NOMO-1 treated with DMSO at 0.1 percent for 48 hours (cell line): ENCODE data around the gene RBP3.

Experiments
- DNase-seq: peaks from one replicate; lab custom pipeline; 2025; ENCODE audit not compliant: unreplicated experiment; lab: John Stamatoyannopoulos, UW

The RBP3 gene

DNA sequence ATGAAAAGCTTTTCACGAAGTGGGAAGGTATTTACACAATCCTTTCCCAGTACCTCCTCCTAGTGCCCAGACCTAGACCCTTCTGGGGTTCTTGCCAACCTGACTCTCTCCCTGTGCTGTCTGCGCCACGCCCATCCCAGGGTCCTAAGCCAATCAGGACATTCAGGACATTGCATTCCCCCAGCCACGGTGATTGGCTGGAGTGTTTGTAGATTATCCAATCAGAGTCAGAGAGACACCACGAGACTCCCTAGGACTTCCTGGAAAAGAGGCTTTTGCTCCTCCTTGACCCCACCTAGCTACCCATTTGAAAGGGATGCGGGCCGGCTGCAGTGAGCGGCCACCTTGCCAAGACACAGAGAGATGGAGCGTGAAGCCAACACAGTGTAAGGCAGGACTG is 29.5 kb upstream of the RBP3 start:
- no peak for DNase-seq

DNA sequence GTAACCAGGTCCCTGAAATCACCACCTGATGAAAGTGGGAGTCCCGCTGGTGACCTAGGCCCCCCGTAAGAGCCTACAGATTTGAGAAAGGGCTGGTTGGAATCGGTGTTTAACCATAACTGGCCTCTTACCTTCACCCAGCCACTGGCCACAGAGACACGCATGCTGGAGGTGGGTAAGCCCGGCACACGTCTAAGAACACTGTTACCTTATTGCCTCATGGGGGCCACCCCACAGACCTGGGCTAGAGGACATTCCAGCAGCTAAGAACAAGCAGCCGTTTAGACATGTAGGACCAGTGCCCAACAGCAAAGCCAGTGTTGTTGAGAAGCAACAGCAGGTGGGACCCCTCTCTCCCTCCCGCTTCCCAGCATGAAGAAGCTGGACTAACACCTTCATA is 28.4 kb upstream of the RBP3 start:
- no peak for DNase-seq

DNA sequence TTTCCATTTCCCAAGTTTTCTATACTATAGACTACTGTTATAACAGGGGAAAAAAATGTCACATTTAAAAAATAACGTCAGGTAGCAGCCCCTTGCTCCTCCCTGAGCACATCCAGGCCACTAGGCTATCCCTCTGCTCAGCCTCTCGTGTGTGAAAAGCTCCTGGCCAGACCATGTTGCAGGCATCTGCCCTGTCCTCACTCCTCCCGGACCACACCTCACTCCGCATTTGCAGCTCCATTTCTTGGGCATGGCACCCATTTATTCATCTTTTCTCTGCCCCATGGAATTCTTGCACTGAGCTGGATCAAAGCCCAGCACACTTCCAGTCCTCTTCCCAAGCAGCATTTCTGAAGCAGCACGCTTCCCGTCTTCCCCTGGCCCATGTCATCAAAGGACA is 27.4 kb upstream of the RBP3 start:
- DNase-seq = no peak

DNA sequence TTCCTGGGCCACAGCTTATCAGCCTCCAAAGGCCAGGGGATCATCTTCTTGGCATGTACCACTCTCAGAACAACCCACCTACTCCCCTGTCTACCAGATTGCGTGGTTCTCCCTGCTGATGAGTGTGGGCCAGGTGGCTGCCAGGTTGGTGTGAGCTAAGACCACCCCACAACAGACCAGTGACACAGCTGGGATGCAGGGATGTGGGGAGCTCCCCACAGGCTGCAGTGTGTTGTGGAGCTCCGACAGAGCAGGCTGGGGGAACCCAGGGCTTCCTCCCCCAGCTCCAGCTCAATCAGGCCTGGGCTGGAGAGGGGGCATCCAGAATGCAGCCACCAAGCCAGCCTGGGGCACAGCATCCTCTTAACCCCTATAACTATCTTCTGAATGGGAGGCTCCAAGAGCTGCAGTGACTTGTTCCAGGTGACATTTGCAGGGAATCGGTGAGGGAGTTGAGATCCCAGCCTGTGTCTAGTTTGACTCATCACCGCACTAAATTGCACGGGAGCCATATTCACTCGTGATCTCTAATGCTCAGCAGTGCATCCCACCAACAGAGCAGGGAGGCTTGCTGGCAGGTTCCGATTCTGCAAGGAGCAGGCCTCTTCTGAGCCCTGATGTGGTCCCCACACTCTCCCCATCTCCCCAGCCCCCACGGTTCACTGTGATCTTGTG is 26.5 kb upstream of the RBP3 start:
- DNase-seq = no peak

DNA sequence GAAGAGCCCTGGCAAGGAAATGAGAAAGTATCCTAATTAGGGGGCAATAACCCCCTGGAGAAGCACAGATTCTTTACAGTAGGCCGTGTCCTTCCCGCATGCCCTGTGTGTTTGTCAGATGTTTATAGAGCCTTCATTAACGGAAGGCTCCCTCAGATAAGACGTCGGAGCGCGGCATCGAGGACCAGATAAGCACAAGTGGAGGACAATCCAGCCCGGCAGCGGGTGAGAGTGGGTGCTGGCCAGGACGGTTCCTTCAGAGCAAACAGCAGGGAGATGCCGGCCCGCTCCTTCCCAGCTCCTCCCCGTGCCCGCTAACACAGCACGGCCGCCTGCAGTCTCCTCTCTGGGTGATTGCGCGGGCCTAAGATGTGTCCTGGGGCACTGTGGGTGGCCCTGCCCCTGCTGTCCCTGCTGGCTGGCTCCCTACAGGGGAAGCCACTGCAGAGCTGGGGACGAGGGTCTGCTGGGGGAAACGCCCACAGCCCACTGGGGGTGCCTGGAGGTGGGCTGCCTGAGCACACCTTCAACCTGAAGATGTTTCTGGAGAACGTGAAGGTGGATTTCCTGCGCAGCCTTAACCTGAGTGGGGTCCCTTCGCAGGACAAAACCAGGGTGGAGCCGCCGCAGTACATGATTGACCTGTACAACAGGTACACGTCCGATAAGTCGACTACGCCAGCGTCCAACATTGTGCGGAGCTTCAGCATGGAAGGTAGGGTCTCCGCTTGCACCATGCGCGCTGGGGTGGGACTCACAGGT is 25.7 kb upstream of the RBP3 start, which contains the start of gene GDF2:
GDF2 (plus strand) TSS at position 155 of the 762 bp plus-strand sequence; CDS start at position 370, 215 bp downstream.
- no peak for DNase-seq

DNA sequence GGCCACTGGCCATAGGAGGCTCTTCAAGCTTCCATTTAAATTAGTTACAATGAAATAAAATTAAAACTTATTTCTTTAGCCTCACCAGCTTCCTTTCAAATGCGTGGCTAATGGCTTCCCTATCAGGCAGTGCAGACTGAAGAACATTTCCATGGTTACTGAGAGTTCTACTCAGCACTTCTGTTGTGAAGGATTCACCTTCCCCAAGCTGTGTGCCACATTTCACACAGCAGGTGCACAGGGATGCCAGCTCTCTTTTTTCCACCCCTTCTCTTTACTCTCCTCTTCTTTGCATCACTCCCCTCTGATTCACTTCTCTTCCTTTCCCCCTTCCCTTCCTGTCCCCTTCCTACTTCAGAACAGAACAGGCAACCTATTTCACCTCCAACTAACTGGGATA is 25.1 kb upstream of the RBP3 start:
- no peak for DNase-seq

DNA sequence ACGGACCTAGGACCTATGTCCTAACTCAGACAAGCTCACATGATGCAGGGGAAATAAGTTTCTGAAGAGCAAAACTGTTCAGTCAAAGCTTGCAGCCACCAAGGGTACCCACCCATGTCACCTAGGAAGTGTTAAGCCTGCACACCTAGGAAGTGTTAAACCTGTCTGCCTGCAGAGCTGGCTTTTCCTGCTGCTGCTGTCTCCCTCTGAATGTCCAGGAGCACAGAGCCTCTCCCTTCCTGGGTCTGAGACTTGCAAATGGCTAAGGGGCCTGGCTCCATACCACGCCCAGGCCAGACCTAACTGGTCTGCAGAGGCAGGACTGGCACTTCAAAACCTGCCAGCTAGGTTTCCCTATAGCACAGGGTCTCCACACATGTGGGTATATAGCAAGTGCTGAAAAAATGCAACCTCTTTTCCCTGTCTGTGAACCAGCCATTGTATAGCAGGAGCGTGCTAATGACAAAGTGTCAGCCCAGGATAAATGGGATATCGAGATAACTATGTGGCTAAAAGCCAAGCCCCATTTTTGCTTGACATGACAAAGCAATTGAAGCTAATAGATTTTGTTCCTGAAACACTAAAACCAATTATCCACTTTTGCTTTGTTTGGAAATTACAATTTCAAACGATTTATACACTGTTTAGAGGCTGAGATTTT is 24.4 kb upstream of the RBP3 start:
- no peak for DNase-seq

DNA sequence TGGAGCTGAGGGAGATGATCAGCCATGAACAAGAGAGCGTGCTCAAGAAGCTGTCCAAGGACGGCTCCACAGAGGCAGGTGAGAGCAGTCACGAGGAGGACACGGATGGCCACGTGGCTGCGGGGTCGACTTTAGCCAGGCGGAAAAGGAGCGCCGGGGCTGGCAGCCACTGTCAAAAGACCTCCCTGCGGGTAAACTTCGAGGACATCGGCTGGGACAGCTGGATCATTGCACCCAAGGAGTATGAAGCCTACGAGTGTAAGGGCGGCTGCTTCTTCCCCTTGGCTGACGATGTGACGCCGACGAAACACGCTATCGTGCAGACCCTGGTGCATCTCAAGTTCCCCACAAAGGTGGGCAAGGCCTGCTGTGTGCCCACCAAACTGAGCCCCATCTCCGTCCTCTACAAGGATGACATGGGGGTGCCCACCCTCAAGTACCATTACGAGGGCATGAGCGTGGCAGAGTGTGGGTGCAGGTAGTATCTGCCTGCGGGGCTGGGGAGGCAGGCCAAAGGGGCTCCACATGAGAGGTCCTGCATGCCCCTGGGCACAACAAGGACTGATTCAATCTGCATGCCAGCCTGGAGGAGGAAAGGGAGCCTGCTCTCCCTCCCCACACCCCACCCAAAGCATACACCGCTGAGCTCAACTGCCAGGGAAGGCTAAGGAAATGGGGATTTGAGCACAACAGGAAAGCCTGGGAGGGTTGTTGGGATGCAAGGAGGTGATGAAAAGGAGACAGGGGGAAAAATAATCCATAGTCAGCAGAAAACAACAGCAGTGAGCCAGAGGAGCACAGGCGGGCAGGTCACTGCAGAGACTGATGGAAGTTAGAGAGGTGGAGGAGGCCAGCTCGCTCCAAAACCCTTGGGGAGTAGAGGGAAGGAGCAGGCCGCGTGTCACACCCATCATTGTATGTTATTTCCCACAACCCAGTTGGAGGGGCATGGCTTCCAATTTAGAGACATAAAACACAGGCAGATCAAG is 22.6 kb upstream of the RBP3 start:
- no peak for DNase-seq

DNA sequence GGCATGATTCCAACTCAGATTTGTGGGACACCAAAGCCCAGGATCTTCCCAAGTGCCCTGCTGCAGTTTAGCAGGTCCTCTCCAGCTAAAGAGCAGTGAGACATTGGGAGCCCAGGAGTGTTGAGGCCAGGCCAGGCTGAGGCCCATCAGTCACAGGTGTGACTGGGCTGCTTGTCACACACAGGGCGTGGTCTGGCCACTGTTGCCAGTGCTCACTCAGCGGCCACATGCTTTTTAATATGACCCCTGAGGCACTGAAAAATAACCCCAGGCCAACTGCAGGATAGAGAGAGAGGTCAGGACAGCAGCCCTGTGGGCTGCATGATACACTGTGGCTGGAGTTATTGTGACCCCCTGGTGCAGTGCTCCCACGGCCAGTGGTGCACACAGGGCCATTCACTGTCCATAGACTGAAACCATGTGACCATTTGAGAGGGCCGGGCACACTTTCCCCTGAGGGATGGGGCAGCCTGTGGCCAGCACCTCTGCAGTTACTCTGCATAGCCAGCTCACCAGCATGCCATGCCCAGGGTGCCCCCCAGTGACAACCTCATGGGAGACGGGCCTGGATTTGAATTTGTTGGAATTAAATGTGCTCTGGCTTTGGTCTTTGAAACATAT is 21.7 kb upstream of the RBP3 start:
- DNase-seq = no peak

DNA sequence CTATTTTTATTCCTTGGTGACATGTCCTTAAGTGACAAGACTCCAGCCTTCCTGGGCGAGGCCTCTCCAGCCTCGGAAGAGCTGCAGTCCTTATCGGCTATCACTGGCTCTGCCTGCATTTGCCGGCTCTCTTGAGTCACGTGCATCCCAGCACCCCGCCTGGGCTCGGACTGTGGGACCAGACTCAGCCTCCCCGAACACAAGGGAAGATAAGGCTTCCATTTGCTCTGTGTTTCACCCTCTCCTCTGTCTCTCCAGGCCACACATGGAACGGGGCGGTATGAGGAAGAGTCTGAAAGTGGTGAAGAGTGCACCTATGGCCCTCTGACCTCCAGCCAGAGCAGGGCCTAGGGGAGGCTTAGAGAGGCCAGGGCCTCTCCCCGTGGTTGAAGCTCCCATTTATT is 21.2 kb upstream of the RBP3 start:
- no peak for DNase-seq

DNA sequence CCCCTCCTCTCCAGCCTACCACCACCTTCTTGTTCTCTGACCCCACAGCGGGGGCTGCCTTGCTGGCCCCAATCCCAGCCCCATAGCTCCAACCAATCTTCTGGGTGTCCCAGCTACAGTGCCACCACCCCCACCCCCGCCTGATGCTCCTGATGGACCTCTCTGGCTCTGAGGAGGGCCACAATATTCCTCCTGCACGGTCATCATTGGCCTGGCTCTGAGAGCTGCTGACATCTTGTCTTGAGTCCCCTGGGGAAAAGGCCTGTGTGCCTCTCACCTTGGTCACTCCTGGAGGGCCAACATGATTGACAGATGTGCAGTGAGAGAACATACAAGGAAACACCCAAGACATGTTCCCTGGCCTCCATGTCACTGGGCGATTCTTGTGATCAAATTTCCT is 18.3 kb upstream of the RBP3 start:
- no peak for DNase-seq

DNA sequence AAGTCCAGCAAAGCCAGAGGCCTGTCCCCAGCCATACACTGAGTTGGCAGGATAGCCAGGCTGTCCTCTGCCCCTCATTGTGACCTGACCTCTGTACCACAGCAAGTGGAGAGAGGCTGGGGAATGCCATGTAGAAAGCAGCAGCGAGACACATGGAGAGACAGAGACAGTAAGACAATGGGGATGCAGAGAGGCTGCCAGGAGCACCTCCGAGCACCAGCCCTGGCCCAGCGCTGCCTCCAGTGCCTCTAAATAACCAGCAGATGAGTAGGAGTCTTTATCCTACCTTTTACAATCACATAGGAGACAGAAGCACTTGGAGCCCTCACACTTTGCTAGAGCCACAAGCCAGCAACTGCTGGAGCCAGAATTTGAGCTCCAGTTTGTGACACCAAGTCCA is 17.8 kb upstream of the RBP3 start:
- DNase-seq = no peak

DNA sequence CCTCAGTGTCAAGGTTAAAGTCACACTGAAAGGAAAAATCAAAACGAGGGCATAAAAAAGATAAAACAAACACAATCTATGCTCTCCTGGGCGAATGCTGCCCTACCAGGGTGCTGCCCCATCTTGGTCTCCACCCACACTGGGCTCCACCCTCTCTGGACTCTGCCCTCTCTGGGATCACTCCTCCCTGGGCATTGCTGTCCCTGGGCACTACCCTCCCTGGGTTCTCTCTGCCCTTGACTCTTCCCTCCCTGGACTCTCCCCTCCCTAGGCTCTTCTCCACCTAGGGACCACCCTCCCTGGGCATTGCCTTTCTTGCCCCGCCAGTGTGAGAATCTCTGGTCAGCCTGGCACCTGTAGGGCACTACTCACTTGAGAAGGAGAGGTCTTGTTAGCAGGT is 17.4 kb upstream of the RBP3 start:
- DNase-seq = no peak

DNA sequence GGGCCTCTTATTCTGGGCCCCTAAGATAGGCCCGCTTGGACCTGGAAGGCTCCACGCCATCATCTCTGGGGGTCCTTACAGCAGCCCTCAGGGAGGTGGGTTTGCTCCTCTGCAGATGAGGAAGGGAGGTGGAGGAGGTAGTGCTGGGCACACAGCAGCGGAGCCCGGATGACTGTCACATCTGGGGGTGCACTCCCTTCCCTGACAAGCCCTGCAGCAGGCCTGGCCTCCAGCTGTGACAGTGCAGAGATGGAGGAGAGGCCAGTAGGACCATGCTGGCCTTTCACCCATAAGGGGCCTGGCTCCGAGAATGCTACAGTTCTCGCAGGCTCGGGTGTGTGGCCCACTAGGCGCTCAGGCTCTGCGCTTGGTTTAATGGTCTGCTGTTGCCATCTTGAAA is 16.7 kb upstream of the RBP3 start:
- no peak for DNase-seq

DNA sequence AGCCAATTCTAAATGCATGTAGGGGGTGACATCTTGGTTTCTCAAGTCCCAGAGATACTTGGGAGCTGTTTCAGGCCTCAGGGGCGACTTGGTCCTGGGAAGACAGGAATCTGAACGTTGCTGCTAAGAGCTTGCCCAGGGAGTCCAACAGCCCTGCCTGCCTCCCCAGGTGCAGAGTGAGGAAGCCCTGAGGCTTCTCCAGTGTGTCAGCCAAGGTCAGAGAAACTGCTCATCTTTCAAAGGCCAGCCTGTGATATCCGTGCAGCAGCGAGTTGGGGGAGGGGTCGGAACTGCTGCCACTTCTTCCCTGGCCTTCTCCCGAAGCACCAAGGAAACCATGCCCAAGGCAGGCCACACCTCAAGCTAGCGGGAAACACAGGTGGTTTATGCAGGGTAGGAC is 16.2 kb upstream of the RBP3 start:
- no peak for DNase-seq

DNA sequence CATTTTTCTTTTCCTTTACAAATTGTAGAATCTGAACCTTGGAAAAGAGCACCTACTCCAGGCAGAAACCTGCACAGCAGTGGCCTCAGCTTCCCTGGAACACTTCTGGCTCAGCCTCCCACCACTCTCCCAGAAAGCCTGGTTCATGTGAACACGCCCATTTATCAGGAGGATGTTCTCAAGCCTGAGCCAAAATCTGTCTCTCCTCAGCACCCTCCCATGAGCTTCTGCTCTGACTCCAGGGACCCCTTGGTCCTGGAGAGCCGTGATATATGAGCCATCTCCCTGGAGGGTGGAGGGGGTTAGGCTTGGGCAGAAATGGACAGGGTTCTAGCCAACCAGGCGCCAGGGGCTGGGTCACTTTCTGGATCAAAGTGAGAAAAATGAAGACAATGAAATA is 15.8 kb upstream of the RBP3 start:
- no peak for DNase-seq

DNA sequence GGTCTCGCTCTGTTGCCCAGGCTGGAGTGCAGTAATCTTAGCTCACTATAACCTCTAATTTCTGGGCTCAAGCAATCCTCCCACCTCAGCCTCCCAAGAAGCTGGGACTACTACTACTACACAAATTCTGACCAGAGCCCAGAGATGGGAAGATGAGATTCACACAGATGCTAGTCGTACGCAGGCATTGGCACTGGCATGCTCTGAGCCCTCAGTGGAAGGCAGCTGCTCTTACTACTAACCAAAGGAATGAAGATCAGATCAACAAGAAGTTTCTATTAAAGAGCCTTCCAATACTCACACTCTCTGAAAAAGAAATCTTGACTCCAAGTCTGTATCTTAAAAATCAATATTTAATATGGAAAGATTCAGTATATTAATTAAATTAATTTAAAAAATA is 15.2 kb upstream of the RBP3 start:
- no peak for DNase-seq

DNA sequence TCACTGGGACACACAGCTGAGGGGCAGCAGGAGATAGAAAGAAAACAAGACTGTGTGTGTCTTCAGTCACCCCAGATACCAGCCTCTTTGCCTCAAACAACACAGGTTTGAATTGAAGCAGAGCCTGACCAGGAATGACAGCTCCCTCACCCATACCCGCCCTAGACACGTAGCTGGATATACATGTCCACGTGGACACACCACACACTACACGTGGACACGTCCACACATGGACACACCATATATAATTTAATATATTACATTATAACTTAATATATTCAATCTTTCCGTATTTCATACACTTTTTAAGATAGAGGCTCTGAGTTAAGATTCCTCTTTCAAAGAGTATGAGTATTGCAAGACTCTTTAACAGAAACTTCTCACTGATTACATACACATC is 14.6 kb upstream of the RBP3 start:
- DNase-seq = no peak

DNA sequence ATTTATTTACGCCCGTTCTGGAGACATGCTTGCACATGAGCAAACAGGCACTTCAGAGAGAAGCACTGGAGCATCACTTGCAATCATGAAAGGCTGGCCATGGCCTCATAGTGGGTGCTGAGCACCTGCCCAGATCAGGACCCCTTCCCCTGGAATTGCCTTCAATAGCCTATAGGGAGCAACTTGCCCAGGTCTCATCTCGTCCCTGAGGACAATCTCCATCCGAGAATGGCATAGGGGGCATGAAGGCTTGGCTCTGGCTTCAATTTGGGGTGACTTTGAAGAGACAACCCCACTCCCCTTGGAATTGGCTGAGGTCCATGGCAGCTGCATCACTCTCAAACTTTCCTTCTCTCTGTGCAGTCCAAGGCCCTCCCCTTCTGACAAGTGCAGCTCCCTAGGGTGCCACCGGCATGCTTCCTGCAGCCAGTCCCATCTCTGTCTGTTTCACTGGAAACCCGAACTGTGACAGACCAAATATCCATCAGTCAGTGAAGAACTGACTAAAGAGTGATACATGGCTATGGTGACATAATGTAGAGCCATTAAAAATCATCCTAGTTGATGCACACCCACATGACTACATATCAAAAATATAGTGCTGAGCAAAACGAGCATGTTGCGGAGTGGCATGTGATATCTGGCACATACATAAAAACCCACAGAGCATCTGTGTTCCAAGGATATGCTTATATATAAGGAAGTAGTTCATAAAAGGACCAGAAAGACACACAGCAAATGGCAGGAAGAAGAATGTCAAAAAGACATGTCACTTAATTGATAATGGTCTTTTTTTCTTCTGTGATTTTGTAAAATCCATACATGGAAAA is 13.5 kb upstream of the RBP3 start:
- no peak for DNase-seq

DNA sequence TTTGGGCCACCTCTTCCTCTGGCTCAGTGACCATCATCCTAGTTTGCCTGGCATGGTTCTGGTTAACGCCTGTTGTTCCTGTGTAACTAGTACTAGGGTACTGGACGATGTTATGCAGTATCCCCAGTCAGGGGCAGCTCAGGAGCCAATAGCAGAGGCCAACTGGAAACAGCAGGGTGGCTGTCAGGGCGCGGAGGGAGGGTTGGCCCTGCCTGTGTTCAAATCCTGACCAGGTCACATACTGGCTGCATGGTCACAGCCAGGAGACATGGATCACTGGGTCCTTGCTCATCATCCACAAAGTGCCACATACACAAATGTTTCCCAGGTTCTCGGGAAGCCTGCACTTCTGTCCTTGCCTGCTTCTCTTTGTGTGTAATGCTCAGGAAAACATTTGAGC is 12.3 kb upstream of the RBP3 start:
- DNase-seq = no peak
